Limb (tissue), 2 donors: ENCODE results near the gene CD180.

ENCODE experiments used
- DNase-seq, 2 donors: peaks; one replicate each; pipeline ENCODE4 v3.0.0-alpha.2; 2016; ENCODE audit errors: extremely low spot score in 2 of 2

The CD180 gene

DNA sequence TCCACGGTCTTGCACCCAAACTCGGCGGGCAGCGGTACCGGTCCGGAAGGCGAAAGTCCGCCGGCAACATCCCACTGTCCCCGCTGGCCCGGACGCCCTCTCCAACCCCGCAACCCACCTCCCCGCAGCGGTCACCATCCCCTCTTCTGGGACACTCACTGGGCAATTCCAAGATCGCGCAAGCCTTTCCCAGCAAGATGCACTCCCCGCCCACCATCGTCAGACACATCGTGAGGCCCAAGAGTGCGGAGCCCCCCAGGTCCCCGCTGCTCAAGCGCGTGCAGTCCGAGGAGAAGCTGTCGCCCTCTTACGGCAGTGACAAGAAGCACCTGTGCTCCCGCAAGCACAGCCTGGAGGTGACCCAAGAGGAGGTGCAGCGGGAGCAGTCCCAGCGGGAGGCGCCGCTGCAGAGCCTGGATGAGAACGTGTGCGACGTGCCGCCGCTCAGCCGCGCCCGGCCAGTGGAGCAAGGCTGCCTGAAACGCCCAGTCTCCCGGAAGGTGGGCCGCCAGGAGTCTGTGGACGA, 33.3 kb downstream of the CD180 start:
- no peak for DNase-seq

DNA sequence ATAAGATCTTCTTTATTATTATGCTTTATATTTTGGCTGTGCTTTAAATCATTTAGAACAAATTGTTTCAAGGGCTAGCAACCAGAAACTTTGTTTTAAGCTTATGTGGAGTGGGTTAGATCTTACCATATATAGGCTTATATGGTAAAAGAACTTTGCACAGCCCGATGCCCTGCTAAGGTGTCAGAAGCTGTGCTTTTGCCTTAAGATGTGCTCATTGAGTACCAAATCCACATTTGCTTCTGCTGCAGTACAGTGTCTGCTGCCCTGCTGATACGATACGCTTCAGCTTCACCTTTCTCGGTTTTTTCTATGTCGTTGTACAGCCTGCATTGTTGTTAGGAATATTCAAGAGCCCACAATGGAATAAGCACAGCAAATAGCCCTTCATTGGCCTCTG, 34.8 kb downstream of the CD180 start:
- no peak for DNase-seq

DNA sequence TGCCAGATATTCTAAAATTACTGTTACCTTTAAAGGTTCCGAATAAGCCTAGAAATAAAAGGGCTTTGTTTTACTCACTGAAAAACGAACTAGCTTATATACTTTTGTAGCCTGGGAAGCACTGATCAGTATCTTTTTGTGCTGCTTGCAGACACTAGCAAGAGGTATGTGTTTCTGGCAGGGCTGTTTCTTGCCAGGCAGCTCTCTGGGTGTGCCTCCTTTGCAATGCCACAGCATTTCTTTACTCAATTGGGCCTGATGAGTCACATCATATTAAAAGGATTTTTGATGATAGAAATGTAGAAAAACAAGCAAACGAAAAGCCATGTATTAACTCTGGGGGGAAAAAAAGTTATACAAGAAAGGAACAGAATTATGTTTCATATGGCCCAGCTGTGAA, 35.6 kb downstream of the CD180 start:
- DNase-seq = no peak

DNA sequence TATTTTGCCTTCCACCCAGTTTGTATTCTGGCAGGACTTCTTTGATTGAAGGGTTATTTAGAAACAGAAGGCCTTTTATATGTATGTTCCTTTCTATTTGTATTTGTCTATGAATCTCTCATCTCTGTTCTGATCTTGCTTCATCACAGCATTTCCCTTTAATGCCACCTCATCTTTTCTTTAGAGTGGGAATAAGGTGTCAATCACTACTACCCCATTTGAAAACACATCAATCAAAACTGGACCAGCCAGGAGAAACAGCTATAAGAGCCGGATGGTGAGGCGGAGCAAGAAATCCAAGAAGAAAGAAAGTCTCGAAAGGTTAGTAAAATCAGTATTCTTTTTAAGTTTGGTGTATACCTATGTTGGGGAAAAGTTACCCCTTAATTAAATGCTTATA, 36.3 kb downstream of the CD180 start:
- DNase-seq = no peak

DNA sequence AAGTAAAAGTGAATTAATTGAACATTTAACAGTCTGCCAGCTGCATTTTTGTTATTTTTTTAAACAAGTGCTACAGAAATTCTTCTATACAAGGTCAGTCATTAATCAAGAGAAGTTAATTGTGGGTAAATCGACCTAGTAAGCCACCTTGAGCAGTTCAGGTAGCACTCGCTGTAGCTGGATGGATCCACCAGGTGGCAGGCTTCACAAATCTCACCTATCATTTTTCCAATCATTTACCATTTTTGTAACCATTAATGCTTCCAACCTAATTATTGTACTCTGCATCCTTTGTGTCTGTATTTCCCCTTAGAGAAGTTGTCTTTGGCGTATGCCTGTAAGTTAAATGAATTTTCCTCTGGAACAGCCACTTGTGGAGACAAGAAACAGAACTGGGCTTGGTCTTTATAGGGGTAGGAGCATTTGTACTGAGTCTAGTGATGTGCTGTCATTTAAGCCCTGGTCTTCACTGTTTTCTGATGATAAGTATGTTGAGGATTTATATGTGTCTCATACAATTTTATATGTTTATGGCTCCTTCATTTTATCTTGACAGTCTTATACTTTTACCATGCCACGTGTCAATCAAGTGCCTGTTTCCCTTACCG, 39.5 kb downstream of the CD180 start:
- DNase-seq = peak; percentile 7 to 38

DNA sequence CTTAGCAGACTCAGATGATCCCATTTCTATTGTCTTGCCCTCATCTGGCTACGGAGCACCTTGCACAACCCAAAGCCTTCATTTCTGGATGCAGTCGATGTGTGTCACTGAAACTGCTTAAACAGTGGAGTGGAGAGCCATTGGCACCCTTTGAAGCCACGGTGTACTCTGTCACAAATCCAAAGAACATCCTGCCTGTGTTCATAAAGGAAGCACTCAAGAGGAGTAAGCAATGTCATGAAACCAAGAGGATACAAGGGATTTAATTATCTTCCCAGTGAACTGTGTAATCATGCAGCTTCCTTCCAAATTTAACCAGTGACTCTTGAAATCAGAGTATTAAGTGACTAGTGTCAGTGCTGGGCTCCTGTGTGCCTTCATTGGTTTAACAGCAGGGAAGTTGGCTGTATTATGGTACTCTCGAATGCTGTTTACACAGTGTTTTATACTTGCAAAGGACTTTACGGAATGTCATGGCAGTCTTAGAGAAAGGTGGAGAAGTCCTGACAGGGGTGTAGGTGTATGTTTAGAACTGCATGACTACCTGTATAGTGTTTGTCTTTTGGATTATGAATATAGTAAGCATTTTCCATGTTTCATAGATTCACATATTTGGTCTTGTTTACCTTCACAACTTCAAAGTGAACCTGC, 41.9 kb downstream of the CD180 start:
- DNase-seq = no peak

DNA sequence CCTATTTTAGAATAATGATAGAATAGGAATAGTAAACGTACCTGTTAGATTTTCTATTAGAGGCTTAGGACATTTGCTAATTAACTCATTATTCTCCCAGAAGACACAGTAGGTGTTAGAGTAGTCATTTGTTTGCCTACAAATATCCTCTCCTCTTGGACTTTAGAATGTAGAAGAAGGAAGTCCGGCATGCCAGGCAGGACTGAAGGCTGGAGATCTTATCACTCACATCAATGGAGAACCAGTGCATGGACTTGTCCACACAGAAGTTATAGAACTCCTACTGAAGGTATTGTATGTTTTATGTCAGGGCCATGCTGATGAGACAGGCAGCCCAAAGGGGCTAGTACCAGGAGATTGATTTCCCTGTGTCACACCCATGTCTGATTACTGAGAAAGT, 43.3 kb downstream of the CD180 start:
- DNase-seq = no peak

DNA sequence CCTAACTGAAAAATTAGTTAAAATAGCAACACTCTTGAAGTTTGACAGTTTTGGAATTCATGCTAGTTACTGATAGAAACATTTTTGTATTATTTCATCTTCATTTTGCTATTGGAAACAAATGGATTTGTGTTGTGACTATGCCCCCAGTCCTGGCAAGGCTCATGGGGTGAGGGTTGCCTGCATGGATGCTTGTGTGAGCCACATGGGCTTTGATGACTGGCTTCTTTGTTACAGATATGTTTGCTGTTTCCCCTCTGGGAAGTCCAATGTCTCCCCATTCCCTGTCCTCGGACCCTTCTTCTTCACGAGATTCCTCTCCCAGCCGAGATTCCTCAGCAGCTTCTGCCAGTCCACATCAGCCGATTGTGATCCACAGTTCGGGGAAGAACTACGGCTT, 44.2 kb downstream of the CD180 start:
- no peak for DNase-seq

DNA sequence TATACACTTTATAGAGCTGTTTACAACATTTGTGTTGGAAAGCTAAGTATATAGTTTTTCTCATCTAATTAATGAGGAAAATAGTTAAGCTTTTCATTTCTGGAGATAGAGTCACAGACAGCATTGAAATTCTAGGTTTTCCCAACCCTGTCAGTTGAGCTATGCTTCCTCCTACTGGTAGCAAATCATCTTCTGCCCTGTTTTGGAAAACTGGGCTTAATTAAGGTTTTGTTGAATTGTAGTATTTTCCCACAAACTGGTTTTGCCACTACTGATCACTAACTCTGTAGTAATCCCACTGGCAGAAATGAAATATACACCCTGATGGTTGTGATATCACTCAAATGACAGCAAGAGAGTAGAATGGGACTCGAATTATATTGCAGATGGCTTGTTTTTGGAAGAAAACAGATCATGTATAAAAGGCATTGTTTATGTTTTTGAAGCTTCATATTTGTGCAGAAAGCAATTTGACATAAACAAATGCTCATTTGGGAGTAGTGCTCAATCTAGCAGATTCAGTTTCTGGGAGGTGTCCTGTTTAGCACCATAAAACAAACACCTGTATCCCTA, 46.6 kb downstream of the CD180 start:
- peak in 1 of 2 donors; percentile 25 for DNase-seq

DNA sequence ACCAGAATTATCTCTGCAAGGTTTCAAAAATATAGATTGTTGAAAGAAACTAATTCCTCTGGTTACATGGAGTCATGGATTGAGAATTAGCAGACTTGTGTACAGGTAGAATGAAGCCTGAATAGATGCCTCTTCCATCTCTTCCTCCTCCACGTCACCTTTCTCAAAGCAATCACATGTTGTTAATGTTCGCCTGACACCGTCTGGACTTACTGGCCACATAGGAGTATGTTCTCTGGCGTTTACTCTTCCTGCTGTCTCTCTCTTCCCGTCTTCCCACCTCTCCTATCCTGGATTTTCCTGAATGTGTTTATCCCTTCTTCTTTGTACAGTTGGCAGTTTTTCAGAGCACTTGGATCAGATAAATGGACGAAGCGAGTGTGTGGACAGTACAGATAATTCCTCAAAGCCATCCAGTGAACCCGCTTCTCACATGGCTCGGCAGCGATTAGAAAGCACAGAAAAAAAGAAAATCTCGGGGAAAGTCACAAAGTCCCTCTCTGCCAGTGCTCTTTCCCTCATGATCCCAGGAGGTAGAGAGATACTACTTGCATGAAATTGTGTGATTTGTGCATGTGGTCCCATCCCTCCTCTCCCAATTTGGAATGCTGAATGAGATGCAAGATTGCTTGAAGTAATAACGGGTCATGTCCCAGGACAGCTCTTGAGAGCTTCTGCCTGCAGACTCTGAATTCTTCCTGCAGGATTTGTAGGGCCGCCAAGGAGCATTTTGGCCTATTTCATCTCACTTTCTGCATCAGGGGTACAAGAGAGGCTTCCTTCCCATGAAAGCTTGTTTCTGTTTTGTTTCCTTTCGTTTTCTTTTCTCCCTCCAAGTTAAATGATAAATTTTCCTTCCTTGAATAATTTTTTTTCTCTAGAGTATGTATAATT, 47.3 kb downstream of the CD180 start:
- no peak for DNase-seq

DNA sequence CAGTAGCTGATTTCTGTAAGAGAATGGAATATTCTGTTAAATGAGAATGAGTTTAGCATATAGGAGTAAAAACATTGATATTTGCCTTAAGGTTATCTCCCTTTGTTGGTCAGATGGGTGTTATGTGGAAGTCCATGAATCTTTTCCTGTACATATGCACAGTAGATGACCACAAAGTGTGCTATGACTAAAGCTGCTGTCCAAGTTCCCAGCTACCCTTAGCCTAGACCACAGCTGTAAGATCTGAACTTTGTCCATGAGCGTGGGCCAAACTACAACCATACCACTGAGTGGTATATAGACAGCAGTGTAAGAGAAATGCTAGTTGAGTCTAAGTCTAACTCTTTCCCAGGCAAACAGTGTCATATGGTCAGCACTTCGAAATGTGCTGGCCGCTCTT, 48.8 kb downstream of the CD180 start:
- no peak for DNase-seq

DNA sequence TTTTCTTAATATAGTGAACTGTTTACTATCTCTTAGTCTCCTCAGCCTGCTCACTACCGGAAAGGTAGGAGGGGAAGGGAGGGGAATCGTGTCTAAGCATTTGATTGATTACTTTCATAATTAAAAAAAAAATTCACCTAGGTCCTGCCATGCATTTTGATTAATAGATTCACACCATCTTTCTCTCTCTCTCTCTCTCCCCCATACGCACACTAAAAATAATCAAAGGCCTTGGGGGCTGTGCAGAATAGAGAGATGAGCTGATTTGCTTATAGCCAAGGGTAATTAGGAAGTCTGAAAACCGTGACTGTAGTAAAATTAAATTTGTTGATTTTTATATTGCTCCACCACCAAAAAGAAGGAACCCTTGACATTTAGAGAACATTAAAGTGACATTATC, 49.6 kb downstream of the CD180 start:
- no peak for DNase-seq

DNA sequence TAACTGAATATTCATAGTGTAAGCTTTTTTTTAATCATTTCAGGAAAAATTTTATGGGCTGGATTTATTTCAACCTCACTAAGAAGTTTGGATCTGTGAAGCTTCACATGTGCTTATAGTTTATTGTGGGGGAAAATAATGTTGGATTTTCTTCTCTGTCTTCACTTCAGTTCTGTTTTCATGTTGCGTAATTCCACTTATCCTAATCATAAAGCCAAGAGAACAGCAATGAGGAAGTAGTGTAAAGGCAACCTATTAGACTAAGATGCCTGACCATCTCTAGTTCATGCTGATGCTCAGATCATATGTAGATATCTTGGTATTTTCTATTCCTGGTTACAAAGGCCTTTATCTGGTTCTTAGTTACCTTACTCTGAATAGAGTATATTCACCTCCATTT, 50.0 kb downstream of the CD180 start:
- DNase-seq = no peak

DNA sequence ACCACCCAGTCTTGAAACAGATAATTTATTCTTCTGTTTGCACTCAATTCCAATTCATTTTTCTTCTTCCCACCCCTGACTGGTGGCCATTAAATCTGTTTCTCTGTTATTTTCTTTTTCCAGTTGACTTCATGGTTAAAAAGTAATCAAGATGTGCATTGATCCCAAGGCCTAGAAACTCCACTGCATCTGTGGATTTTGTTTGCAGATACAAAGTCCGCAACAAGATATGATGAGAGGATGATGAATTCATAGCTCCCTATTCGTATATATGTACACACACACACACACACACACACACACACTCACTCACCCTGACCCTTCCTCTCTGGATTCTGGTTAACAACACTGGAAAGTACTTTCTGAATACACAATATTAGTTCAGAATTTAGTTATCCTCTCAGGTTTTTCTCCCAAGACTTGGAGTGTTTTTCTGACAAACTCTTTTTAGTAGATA, 52.4 kb downstream of the CD180 start:
- DNase-seq = no peak

DNA sequence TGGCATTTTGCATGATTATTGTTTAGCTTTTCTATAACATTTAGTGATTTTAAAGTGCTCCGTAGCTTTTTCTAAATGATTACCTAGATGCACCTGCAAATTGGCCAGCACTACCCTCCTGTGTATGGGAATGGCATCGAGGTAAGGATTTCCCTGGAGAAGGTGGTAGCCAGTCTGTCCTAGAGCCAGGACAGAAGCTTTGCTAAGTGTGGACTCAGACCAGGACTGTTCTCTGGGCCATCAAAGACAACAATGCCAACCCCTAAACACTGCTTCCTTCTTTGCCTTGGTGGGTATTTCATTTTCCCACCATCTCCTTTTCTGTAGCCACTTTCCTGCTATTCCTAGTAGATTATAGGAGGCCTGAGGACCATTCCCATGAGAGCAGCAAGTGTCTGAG, 53.0 kb downstream of the CD180 start:
- no peak for DNase-seq

DNA sequence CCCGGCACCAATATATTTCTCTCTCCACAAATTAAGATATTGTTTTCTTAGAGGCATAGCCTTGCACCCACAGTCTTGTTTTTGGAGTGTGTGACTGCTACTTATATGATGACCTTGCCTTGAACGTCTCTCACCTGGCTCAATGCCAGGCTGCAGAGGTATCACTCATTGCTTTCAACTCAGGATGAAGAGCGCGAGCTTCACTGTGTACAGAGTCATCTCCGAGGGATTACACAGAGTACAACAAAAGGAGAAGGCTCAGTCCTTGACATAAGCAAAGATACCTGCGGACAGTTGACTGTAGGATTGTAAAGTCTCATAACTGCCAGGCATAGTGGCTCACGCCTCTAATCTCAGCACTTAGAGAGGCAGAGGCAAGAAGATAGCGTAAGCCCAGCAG, 53.8 kb downstream of the CD180 start:
- DNase-seq = no peak

DNA sequence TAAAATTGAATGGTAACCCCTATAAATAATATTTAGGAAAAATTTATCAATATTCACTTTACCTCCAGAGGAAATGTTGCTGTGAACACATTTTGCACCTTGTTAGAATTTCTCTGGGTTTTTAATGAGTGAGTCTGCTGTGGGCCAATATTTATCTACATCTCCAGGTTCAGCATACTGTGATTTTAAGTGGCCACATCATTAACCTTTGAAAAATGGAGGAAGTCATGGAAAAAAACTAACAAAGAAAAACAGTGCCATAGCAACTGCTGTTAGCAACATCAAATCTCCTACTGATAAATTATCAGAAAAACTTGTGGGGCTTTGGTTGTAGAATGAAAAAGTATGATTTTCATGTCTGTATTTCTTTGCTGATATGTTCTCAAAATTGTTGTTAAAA, 55.0 kb downstream of the CD180 start:
- no peak for DNase-seq

DNA sequence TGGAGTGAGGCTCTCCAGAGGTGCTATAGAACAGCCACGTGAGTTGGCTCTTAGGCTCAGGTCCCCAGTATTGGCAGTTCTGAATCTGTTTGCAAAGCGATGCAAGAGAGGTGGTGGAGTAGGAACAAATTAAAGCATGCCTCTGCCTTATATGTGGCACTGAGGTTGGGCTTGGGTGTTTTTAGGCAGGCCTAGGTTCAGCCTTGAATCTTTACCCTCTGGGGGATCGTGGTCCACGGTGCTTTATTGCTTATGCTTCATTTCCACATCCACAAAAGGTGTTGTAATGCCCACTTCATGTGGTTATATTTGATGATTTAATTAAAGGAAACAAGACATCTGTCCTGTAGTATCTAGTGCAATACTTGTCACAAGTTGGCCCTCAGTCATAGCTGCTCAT, 56.2 kb downstream of the CD180 start:
- DNase-seq = no peak

DNA sequence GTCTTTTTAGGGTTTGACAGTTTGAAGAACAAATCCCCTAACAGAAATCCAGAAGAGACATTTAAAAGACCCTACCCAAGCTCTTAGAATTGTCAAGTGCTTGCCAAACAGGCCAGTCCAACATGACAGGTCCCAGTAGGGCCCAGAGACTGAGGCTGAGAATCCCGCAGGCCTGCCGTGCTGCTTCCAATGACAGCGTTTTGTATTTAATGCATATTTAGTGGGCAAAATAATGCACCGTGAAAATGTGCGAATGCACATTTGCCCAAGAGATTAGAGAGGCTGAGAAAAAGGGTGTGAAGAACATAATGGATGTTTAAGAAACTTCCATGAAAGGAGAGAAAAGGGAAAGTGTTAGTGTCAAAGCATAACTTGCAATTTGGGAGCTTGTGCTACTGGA, 57.6 kb downstream of the CD180 start:
- no peak for DNase-seq

DNA sequence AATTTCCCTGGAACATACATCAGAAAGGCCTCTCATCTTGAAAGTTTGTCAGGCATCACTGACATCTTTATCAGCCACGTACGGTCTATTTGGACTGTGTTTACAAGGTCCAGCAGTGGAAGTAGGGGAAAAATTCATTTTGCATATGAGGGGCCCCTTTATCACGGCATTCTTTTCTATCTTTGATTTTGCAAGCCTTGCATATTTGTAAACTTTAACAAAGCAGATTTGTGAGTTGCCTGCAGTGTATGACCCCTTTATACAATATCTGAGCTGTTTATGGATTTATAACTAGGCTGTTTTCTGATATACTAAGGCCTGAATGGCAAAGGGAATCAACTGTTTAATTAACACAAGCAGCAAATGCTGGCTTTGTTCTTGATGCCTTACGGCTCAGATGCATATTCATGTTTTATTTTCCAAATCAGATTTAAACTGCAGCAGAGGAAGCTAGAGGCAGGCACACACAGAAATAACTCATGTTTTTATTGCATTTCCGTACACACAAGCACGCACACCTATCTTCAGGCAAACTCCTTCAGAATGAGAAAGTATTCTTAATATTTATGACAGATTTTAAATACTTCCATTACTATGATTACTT, 61.1 kb downstream of the CD180 start:
- DNase-seq = no peak

DNA sequence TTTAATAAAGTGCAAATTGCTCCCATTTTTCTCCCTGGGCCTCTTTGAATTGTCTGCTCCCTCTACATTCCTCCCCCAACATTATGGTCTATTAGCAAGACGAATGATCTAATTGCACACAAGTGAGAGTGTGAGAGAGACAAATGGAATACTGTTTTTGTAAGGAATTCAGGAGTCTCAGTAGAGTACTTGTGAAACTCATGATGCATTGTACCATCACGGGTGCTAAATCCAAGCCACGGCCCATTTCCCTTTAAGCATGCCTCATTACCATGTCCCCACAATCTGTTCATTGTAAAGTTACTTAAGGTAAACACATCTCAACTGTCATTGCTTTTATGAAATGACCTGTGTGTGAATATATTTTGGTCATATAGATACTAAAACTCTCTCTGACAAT, 62.8 kb downstream of the CD180 start:
- no peak for DNase-seq

DNA sequence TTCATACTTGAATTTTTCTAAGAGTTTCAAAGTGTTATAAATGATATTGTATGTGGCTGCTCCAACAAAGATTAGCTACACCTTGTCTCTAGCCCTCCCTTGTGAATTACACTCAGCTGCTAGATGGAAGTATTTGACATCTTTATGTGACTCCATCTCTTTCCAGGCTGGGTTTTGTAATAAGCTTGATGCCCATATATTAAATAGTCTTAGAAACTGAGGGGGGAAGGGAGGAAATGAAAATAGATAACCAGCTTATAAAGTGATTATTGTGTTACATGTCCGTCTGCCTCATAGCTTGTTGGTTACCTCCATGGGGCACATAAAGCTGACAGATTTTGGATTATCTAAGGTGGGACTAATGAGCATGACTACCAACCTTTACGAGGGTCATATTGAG, 63.4 kb downstream of the CD180 start:
- no peak for DNase-seq
